H9 (cell line): ENCODE data around the gene DNAJC7. TPM values are rescaled to one million over a fixed set of nuclear protein-coding genes. Genes with fewer than 3 reads are reported as not detected.

Experiments used
- DNase-seq: peaks from one replicate; pipeline ENCODE4 v3.0.0-alpha.2; 2017
- H2AFZ ChIP-seq: one replicate; pipeline ENCODE4 v1.6.1; 2013; ENCODE audit warnings: mild to moderate bottlenecking, low read length, control low read depth, moderate library complexity
- H2AK5ac ChIP-seq: 2 replicates; pipeline ENCODE4 v1.6.1; 2013; ENCODE audit warnings: low read length, control low read depth, mixed read lengths; ENCODE audit not compliant: insufficient read length
- H2BK120ac ChIP-seq: one replicate; pipeline ENCODE4 v1.6.1; 2013; ENCODE audit warnings: low read depth, mild to moderate bottlenecking, low read length, control low read depth, inconsistent platforms; ENCODE audit not compliant: poor library complexity, severe bottlenecking
- H2BK12ac ChIP-seq: 2 replicates; pipeline ENCODE4 v1.6.1; 2013; ENCODE audit warnings: low read length, control low read depth, mixed read lengths, low read depth; ENCODE audit not compliant: insufficient read length
- H2BK15ac ChIP-seq: 2 replicates; pipeline ENCODE4 v1.6.1; 2013; ENCODE audit warnings: low read depth, low read length, control low read depth
- H2BK20ac ChIP-seq: one replicate; pipeline ENCODE4 v1.6.1; 2013; ENCODE audit warnings: low read depth, mild to moderate bottlenecking, low read length, control low read depth, inconsistent platforms; ENCODE audit not compliant: poor library complexity, severe bottlenecking
- H2BK5ac ChIP-seq: 2 replicates; pipeline ENCODE4 v1.6.1; 2013; ENCODE audit warnings: low read length, control low read depth, mixed read lengths; ENCODE audit not compliant: insufficient read length
- H3K14ac ChIP-seq: 2 replicates; pipeline ENCODE4 v1.6.1; 2013; ENCODE audit warnings: low read length, control low read depth; ENCODE audit not compliant: insufficient read depth
- H3K18ac ChIP-seq: 2 replicates; pipeline ENCODE4 v1.6.1; 2013; ENCODE audit warnings: low read depth, mild to moderate bottlenecking, mixed read lengths, low read length, control low read depth; ENCODE audit not compliant: insufficient read length
- H3K23ac ChIP-seq: 2 replicates; pipeline ENCODE4 v1.6.1; 2013; ENCODE audit warnings: low read length, control low read depth, mixed read lengths, low read depth; ENCODE audit not compliant: insufficient read length
- H3K23me2 ChIP-seq: 2 replicates; pipeline ENCODE4 v1.6.1; 2013; ENCODE audit warnings: low read depth, mild to moderate bottlenecking, mixed read lengths, low read length, control low read depth; ENCODE audit not compliant: insufficient read length, poor library complexity, severe bottlenecking
- H3K27ac ChIP-seq: 2 replicates; pipeline ENCODE4 v1.5.1; 2013; ENCODE audit warnings: low read length, control low read depth, mixed read lengths, low read depth; ENCODE audit not compliant: insufficient read length
- H3K27me3 ChIP-seq: 2 replicates; pipeline ENCODE4 v1.6.1; 2013; ENCODE audit warnings: low read length, control low read depth, inconsistent platforms; ENCODE audit not compliant: insufficient read depth
- H3K4ac ChIP-seq: 2 replicates; pipeline ENCODE4 v1.6.1; 2013; ENCODE audit warnings: low read depth, mild to moderate bottlenecking, control low read depth, inconsistent platforms, low read length, moderate library complexity
- H3K4me1 ChIP-seq: 2 replicates; pipeline ENCODE4 v1.6.1; 2013; ENCODE audit warnings: low read length, control low read depth, inconsistent platforms; ENCODE audit not compliant: insufficient read depth
- H3K4me2 ChIP-seq: 2 replicates; pipeline ENCODE4 v1.6.1; 2013; ENCODE audit warnings: low read length, control low read depth, mixed read lengths; ENCODE audit not compliant: insufficient read length, insufficient read depth
- H3K56ac ChIP-seq: 2 replicates; pipeline ENCODE4 v1.6.1; 2013; ENCODE audit warnings: low read depth, mild to moderate bottlenecking, mixed read lengths, low read length, control low read depth; ENCODE audit not compliant: insufficient read length
- H3K79me1 ChIP-seq: 2 replicates; pipeline ENCODE4 v1.6.1; 2013; ENCODE audit warnings: low read depth, mild to moderate bottlenecking, moderate library complexity, low read length, control low read depth, inconsistent platforms; ENCODE audit not compliant: insufficient read depth, poor library complexity, severe bottlenecking
- H3K79me2 ChIP-seq: 2 replicates; pipeline ENCODE4 v1.6.1; 2013; ENCODE audit warnings: low read length, control low read depth, inconsistent platforms; ENCODE audit not compliant: insufficient read depth
- H3K9ac ChIP-seq: 2 replicates; pipeline ENCODE4 v1.6.1; 2013; ENCODE audit warnings: low read length, control low read depth, mixed read lengths; ENCODE audit not compliant: insufficient read length; ENCODE audit errors: extremely low read depth
- H3K9me3 ChIP-seq: one replicate; pipeline ENCODE4 v1.6.1; 2013; ENCODE audit warnings: low read depth, low read length, inconsistent platforms; ENCODE audit not compliant: control insufficient read depth
- H3T11ph ChIP-seq: one replicate; pipeline ENCODE4 v1.6.1; 2013; ENCODE audit warnings: mild to moderate bottlenecking, low read length, control low read depth, inconsistent platforms
- H4K20me1 ChIP-seq: one replicate; pipeline ENCODE4 v1.6.1; 2013; ENCODE audit not compliant: control insufficient read depth, insufficient read length, insufficient read depth
- H4K5ac ChIP-seq: 2 replicates; pipeline ENCODE4 v1.6.1; 2013; ENCODE audit warnings: low read depth, mild to moderate bottlenecking, mixed read lengths, low read length, control low read depth; ENCODE audit not compliant: insufficient read length
- H4K8ac ChIP-seq: replicated peaks from 2 replicates; pipeline ENCODE4 v1.6.1; 2013; ENCODE audit warnings: low read length, control low read depth, mixed read lengths, low read depth; ENCODE audit not compliant: insufficient read length
- H4K91ac ChIP-seq: 2 replicates; pipeline ENCODE4 v1.6.1; 2013; ENCODE audit warnings: low read depth, mild to moderate bottlenecking, moderate library complexity, mixed read lengths, low read length, control low read depth; ENCODE audit not compliant: insufficient read length
- H3K27ac Mint-ChIP-seq, 3 experiments: 2 replicates in 2 of 3; 3 replicates in 1 of 3; pipeline ENCODE4 v1.8.0; 2020 to 2021; ENCODE audit warnings: mixed read lengths in 3 of 3, mild to moderate bottlenecking in 1 of 3, moderate library complexity in 1 of 3
- H3K27me3 Mint-ChIP-seq: 2 replicates; pipeline ENCODE4 v1.8.0; 2021; ENCODE audit warnings: low read depth, mild to moderate bottlenecking, moderate library complexity, mixed read lengths
- H3K36me3 Mint-ChIP-seq, 3 experiments: 2 replicates in 2 of 3; 3 replicates in 1 of 3; pipeline ENCODE4 v1.8.0; 2020 to 2021; ENCODE audit warnings: low read depth in 3 of 3, mixed read lengths in 3 of 3; ENCODE audit not compliant: insufficient read depth in 1 of 3
- H3K4me1 Mint-ChIP-seq, 2 experiments: 2 replicates each; pipeline ENCODE4 v1.8.0; 2020; ENCODE audit warnings: mixed read lengths in 2 of 2
- H3K4me3 Mint-ChIP-seq, 2 experiments: 2 replicates in 1 of 2; 3 replicates in 1 of 2; pipeline ENCODE4 v1.8.0; 2020 to 2021; ENCODE audit warnings: mild to moderate bottlenecking in 2 of 2, mixed read lengths in 2 of 2, moderate library complexity in 1 of 2
- H3K9me3 Mint-ChIP-seq, 2 experiments: 2 replicates in 1 of 2; 3 replicates in 1 of 2; pipeline ENCODE4 v1.8.0; 2020; ENCODE audit warnings: mild to moderate bottlenecking in 2 of 2, mixed read lengths in 2 of 2, moderate library complexity in 1 of 2
- CTCF ChIP-seq: fragments of 200-600 bp; sonication (generic); conservative IDR thresholded peaks from 3 replicates; pipeline ENCODE4 v1.8.0; 2021; ENCODE audit warnings: antibody characterized with exemption, mild to moderate bottlenecking
- WGBS: extraction: QIAGEN DNeasy Blood & Tissue Kit; methylation state at CpG from one replicate; pipeline ENCODE4 v1.1.7; 2013; ENCODE audit warnings: missing lambda C conversion rate, low lambda C conversion rate, mixed read lengths; ENCODE audit not compliant: insufficient read length; ENCODE audit errors: extremely low coverage; 5-methylcytosine and 5-hydroxymethylcytosine counted together
- total RNA-seq: library from RNA; stranded (reverse); gene quantifications from 2 replicates; pipeline ENCODE4 v1.2.1, GENCODE V29; 2021

Gene DNAJC7
- total RNA-seq, 1 experiment from 2014 or later: 141 TPM

DNA sequence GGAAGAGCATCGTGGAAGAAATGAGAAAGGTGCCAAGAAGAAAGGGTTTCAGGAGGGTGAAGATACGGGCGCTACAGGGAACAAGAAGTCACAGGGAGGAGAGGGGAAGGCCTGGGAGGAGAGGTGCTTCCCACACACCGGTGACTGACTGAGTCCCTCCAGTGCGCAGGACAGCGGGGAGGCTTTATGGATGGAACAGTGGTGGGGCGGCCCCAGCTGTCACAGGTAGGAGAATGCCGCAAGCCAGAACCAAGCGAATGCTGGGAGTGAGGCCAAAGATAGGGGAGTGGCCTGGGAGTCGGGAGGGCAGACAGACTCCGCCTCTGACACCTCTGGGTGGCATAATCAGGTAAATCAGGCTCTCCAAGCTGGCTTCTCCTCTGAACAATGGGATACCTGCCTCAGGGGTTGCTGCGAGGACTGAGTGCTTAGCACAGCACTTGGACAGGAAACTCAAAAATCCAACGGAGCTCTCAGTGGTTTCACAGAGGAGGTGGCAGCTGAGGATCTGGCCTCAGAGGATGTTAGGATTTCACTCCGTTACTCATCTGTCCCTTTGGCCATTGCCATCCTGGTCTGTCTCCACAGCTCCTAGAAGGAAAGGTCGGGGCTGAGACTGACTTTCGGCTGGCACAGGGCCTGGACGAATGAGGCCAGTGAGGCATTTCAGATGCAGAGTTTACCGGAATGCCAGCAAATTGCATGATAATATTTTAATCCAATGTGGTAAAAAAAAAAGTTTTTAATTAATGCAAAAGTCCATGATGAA is 51.4 kb downstream of the DNAJC7 start:
- H2BK5ac ChIP-seq: no peak overlapping the region
- Mint-ChIP-seq H3K9me3 (no peaks in the 10 kb centered on the region), H3K4me1 (peaks cover 23 to 33% of the 10 kb centered on the region in 2 experiments), H3K27me3 (peaks cover 4% of the 10 kb centered on the region; the same call in 1 of the 2 replicates), H3K27ac (peak overlapping the region; percentile 65 to 93 (median 76); a peak in 4 of 7 replicates), H3K36me3 (peaks cover 13 to 24% (median 18%) of the 10 kb centered on the region in 3 experiments; a peak in 6 of 7 replicates), H3K4me3 (peak overlapping the region; percentile 76 to 87)
- H3K4me1 ChIP-seq: no peaks in the 10 kb centered on the region
- DNase-seq: peak; percentile 97
- H4K91ac ChIP-seq: no peak overlapping the region
- no peak overlapping the region for H4K5ac ChIP-seq
- H3K27ac ChIP-seq: no peak overlapping the region
- peak overlapping the region; percentile 5 for H2BK12ac ChIP-seq
- no peak overlapping the region for H2BK20ac ChIP-seq
- H3K56ac ChIP-seq: no peak overlapping the region
- no CpG with 5 or more reads among the region's 18 CpGs for WGBS
- no peak for TF ChIP-seq CTCF
- no peaks in the 10 kb centered on the region for H3K79me2 ChIP-seq
- H3K14ac ChIP-seq: no peak overlapping the region
- no peaks in the 10 kb centered on the region for H3K79me1 ChIP-seq
- H3K9me3 ChIP-seq: no peaks in the 10 kb centered on the region
- H3K4ac ChIP-seq: no peak overlapping the region
- no peaks in the 10 kb centered on the region for H4K20me1 ChIP-seq
- H2AK5ac ChIP-seq: no peak overlapping the region
- H2BK15ac ChIP-seq: no peak overlapping the region
- no peak overlapping the region for H3K23ac ChIP-seq
- H2AFZ ChIP-seq: no peak overlapping the region
- H3K23me2 ChIP-seq: peaks cover 12% of the 10 kb centered on the region
- no peak overlapping the region for H3T11ph ChIP-seq
- H3K27me3 ChIP-seq: no peaks in the 10 kb centered on the region
- H4K8ac ChIP-seq: no peak overlapping the region
- peak overlapping the region; percentile 55 for H3K9ac ChIP-seq
- peak overlapping the region; percentile 91 for H3K4me2 ChIP-seq
- no peak overlapping the region for H2BK120ac ChIP-seq
- H3K18ac ChIP-seq: peak overlapping the region; percentile 2
